GM12872 (cell line): ENCODE results near the gene APBA1.
A peak's percentile ranks its signal among the peaks of the same experiment; 100 is the strongest.

Experiments
- CTCF ChIP-seq: IDR thresholded peaks from 3 replicates; pipeline ENCODE4 v1.5.1; 2011; ENCODE audit warnings: low read depth, mild to moderate bottlenecking, low read length, moderate library complexity; ENCODE audit not compliant: insufficient read depth

Gene APBA1

DNA sequence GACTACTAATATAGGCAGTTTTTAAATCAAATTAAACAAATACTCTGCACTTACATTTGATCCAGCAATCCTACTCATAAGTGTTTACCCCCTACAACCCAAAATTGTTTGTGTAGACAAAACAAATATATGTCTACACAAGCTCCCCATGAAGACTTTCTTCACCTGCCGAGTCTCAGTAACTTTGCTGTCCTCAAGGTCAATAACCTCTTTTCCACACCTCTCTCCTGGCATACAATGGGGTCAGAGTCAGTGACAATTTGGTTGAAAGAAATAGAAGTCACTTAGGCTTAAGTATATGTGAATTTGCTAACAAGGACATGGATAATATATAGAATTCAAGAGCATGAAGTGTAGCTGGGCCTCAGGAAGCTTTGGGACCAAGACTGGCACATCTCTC lies 29.1 kb downstream of the APBA1 start:
- no peak for TF ChIP-seq CTCF

DNA sequence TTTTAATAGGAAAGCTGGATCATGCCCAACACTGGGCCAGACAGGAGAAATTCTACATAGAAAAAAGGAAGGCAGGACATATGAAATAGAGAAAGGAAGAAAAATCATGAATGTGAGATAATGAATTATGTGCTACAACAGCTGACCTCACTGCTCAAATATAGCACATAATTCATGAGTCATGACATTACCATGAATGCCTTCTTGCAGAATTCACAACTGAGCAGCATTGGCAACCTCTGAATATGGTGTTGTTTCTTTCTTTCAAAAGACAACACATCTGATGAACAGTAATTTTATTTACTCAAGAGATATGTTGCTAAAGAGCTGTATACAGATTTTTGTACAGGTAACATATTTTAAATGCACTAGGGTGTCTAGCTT lies 34.4 kb downstream of the APBA1 start:
- TF ChIP-seq CTCF: no peak

GRCh38 chr9:69637193-69637816 lies 34.9 kb downstream of the APBA1 start:
- TF ChIP-seq CTCF: no peak

GRCh38 chr9:69633716-69634115 lies 38.5 kb downstream of the APBA1 start:
- no peak for TF ChIP-seq CTCF

DNA sequence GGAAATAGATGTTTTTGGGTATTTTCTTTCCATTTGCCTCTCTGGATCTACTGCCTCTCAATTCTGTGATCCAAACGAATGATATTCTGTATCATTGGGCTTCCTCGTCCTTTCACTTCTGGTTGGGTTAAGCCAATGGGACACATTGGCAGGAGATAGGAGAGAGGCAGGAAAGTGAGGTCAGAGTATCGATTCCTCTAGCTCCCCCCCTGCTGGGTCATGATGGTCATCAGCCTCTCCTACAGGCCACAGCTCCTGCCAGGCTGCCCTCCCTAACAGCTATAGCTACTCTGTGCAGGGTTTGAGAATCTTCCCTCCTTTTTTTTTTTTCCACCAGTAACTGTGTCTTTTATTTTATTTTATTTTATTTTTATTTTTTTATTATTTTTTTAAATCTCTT lies 39.4 kb downstream of the APBA1 start:
- TF ChIP-seq CTCF: 0 out of 3 replicates have a peak, but pooled peaks have one; percentile 7

GRCh38 chr9:69627281-69627680 lies 44.9 kb downstream of the APBA1 start:
- TF ChIP-seq CTCF: no peak

GRCh38 chr9:69623276-69623675 lies 48.9 kb downstream of the APBA1 start:
- TF ChIP-seq CTCF: no peak
